BE2C (cell line): Measurements from ENCODE around the gene SAXO1.

ENCODE experiments used
- DNase-seq: peaks from one replicate; pipeline ENCODE4 v3.0.0-alpha.2; 2020
- H3K27me3 ChIP-seq: fragments of 250-450 bp; sonication (Bioruptor Pico); 2 replicates; pipeline ENCODE4 v1.5.1; 2020; ENCODE audit warnings: mild to moderate bottlenecking
- H3K36me3 ChIP-seq: fragments of 250-450 bp; sonication (Bioruptor Pico); 2 replicates; pipeline ENCODE4 v1.5.1; 2020; ENCODE audit warnings: mild to moderate bottlenecking
- H3K4me1 ChIP-seq: fragments of 250-450 bp; sonication (Bioruptor Pico); 2 replicates; pipeline ENCODE4 v1.5.1; 2020
- H3K4me3 ChIP-seq: 2 replicates; pipeline ENCODE4 v1.5.1; 2011; ENCODE audit warnings: low read depth, low read length
- H3K9me3 ChIP-seq: fragments of 250-450 bp; sonication (Bioruptor Pico); 2 replicates; pipeline ENCODE4 v1.5.1; 2020
- CTCF ChIP-seq: IDR thresholded peaks from 2 replicates; pipeline ENCODE4 v1.5.1; 2012; ENCODE audit warnings: mild to moderate bottlenecking, low read depth, low read length

SAXO1 gene

GRCh38 chr9:18928711-18929110, 104.3 kb downstream of the SAXO1 start:
- no peak for DNase-seq
- TF ChIP-seq CTCF, result no peak
- no peaks in the 10 kb centered on the region for H3K27me3 ChIP-seq
- H3K4me1 ChIP-seq, result no peaks in the 10 kb centered on the region
- H3K36me3 ChIP-seq, result no peaks in the 10 kb centered on the region
- no peak overlapping the region for H3K4me3 ChIP-seq
- no peaks in the 10 kb centered on the region for H3K9me3 ChIP-seq

GRCh38 chr9:18926513-18926912, 106.5 kb downstream of the SAXO1 start:
- no peak for DNase-seq
- no peak overlapping the region for H3K4me3 ChIP-seq
- H3K36me3 ChIP-seq, result no peaks in the 10 kb centered on the region
- no peaks in the 10 kb centered on the region for H3K9me3 ChIP-seq
- H3K27me3 ChIP-seq, result no peaks in the 10 kb centered on the region; the same call in 1 of the 2 replicates
- no peak for TF ChIP-seq CTCF
- H3K4me1 ChIP-seq, result no peaks in the 10 kb centered on the region

- no peak for TF ChIP-seq CTCF
- no peaks in the 10 kb centered on the region for H3K4me1 ChIP-seq
- H3K4me3 ChIP-seq, result no peak overlapping the region
- no peak for DNase-seq
- no peaks in the 10 kb centered on the region for H3K36me3 ChIP-seq
- no peaks in the 10 kb centered on the region for H3K9me3 ChIP-seq
- H3K27me3 ChIP-seq, result no peaks in the 10 kb centered on the region; the same call in 1 of the 2 replicates
Observed at GRCh38 chr9:18925880-18926279, 107.1 kb downstream of the SAXO1 start.

GRCh38 chr9:18923671-18924430, 109.2 kb downstream of the SAXO1 start:
- Histone ChIP-seq H3K4me3 (no peak overlapping the region), H3K9me3 (no peaks in the 10 kb centered on the region), H3K27me3 (no peaks in the 10 kb centered on the region; the same call in 1 of the 2 replicates), H3K36me3 (no peaks in the 10 kb centered on the region), H3K4me1 (no peaks in the 10 kb centered on the region)
- TF ChIP-seq CTCF, result no peak
- no peak for DNase-seq

GRCh38 chr9:18923167-18923566, 109.8 kb downstream of the SAXO1 start:
- no peaks in the 10 kb centered on the region; the same call in 1 of the 2 replicates for H3K27me3 ChIP-seq
- peak; percentile 39 for DNase-seq
- H3K4me3 ChIP-seq, result no peak overlapping the region
- H3K36me3 ChIP-seq, result no peaks in the 10 kb centered on the region
- no peaks in the 10 kb centered on the region for H3K4me1 ChIP-seq
- TF ChIP-seq CTCF, result no peak
- H3K9me3 ChIP-seq, result no peaks in the 10 kb centered on the region

GRCh38 chr9:18922161-18922885, 110.7 kb downstream of the SAXO1 start:
- H3K36me3 ChIP-seq, result no peaks in the 10 kb centered on the region
- no peaks in the 10 kb centered on the region; the same call in 1 of the 2 replicates for H3K27me3 ChIP-seq
- H3K4me3 ChIP-seq, result no peak overlapping the region
- no peak for TF ChIP-seq CTCF
- no peaks in the 10 kb centered on the region for H3K9me3 ChIP-seq
- H3K4me1 ChIP-seq, result no peaks in the 10 kb centered on the region
- no peak for DNase-seq
